Ishikawa (cell line): ENCODE data around the gene CHST15.

Experiments
- CEBPB ChIP-seq: IDR thresholded peaks from 2 replicates; pipeline ENCODE4 v1.6.1; 2012
- CREB1 ChIP-seq: IDR thresholded peaks from 2 replicates; pipeline ENCODE4 v1.6.1; 2012; ENCODE audit warnings: low read depth
- EGR1 ChIP-seq: IDR thresholded peaks from 2 replicates; pipeline ENCODE4 v1.6.1; 2012
- EP300 ChIP-seq: IDR thresholded peaks from 2 replicates; pipeline ENCODE4 v1.6.1; 2012; ENCODE audit warnings: borderline replicate concordance
- FOXM1 ChIP-seq: IDR thresholded peaks from 2 replicates; pipeline ENCODE4 v1.6.1; 2012; ENCODE audit warnings: low read depth, borderline replicate concordance
- NFIC ChIP-seq: IDR thresholded peaks from 2 replicates; pipeline ENCODE4 v1.6.1; 2012
- RAD21 ChIP-seq: IDR thresholded peaks from 2 replicates; pipeline ENCODE4 v1.6.1; 2012; ENCODE audit warnings: low read depth
- TAF1 ChIP-seq: IDR thresholded peaks from 2 replicates; pipeline ENCODE4 v1.6.1; 2012; ENCODE audit warnings: low read depth, mild to moderate bottlenecking
- TCF12 ChIP-seq: IDR thresholded peaks from 2 replicates; pipeline ENCODE4 v1.6.1; 2012; ENCODE audit warnings: low read depth
- TEAD4 ChIP-seq: IDR thresholded peaks from 2 replicates; pipeline ENCODE4 v1.6.1; 2012
- YY1 ChIP-seq: IDR thresholded peaks from 2 replicates; pipeline ENCODE4 v1.6.1; 2012; ENCODE audit warnings: low read depth
- ZBTB7A ChIP-seq: IDR thresholded peaks from 2 replicates; pipeline ENCODE4 v1.6.1; 2012; ENCODE audit warnings: low read depth
- TF ChIP-seq, protein P1 (sequence below): IDR thresholded peaks from 2 replicates; pipeline ENCODE4 v1.6.1; 2012; ENCODE audit warnings: low read depth, mild to moderate bottlenecking
- TF ChIP-seq, protein P2 (sequence below): IDR thresholded peaks from 2 replicates; pipeline ENCODE4 v1.6.1; 2012
- TF ChIP-seq, protein P3 (sequence below): IDR thresholded peaks from 2 replicates; pipeline ENCODE4 v1.6.1; 2012

CHST15 gene

DNA sequence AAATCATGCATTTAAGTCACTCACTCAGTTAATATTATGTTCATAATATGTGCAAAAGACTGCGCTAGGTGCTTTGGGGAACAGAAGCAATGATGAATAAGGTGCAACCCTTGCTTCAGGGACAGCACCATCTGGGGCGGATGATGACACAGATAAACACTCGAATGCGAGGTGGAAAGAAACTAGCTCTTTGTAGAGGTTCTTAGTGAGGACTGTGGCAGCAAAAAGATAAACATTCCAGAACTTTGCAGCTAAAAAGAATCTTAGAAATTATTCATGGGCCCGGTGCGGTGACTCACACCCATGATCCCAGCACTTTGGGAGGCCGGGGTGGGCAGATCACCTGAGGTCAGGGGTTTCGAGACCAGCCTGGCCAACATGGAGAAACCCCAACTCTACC is 29.8 kb upstream of the CHST15 start:
- TF ChIP-seq, protein P1, sequence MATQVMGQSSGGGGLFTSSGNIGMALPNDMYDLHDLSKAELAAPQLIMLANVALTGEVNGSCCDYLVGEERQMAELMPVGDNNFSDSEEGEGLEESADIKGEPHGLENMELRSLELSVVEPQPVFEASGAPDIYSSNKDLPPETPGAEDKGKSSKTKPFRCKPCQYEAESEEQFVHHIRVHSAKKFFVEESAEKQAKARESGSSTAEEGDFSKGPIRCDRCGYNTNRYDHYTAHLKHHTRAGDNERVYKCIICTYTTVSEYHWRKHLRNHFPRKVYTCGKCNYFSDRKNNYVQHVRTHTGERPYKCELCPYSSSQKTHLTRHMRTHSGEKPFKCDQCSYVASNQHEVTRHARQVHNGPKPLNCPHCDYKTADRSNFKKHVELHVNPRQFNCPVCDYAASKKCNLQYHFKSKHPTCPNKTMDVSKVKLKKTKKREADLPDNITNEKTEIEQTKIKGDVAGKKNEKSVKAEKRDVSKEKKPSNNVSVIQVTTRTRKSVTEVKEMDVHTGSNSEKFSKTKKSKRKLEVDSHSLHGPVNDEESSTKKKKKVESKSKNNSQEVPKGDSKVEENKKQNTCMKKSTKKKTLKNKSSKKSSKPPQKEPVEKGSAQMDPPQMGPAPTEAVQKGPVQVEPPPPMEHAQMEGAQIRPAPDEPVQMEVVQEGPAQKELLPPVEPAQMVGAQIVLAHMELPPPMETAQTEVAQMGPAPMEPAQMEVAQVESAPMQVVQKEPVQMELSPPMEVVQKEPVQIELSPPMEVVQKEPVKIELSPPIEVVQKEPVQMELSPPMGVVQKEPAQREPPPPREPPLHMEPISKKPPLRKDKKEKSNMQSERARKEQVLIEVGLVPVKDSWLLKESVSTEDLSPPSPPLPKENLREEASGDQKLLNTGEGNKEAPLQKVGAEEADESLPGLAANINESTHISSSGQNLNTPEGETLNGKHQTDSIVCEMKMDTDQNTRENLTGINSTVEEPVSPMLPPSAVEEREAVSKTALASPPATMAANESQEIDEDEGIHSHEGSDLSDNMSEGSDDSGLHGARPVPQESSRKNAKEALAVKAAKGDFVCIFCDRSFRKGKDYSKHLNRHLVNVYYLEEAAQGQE, result no peak
- TF ChIP-seq TAF1, result no peak
- TF ChIP-seq FOXM1, result no peak
- no peak for TF ChIP-seq TEAD4

DNA sequence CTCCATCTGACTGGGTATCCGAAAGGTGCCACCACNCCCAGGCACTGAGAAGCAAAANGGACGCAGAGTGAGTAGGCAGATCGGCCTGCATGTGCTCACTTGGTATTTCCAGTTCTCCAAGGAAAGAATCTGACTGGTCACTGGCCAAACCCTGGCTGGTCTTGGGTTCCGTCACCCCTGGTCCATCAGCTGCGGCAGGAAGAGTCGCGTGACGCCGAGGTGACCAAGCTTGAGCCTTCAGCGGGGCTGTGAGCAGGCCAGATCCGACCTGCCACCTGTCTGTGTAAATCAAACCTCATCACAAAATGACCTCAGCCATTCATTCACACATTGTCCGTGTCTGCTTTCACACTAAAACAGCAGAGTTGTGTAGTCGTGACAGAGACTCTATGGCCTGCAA is 28.8 kb upstream of the CHST15 start:
- no peak for TF ChIP-seq CEBPB
- no peak for TF ChIP-seq TEAD4
- no peak for TF ChIP-seq EGR1
- no peak for TF ChIP-seq ZBTB7A
- no peak for TF ChIP-seq TAF1
- no peak for TF ChIP-seq YY1
- TF ChIP-seq, protein P2, sequence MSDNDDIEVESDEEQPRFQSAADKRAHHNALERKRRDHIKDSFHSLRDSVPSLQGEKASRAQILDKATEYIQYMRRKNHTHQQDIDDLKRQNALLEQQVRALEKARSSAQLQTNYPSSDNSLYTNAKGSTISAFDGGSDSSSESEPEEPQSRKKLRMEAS, result no peak
- TF ChIP-seq, protein P1, result no peak
- no peak for TF ChIP-seq RAD21
- no peak for TF ChIP-seq NFIC
- TF ChIP-seq FOXM1, result no peak
- TF ChIP-seq, protein P3, sequence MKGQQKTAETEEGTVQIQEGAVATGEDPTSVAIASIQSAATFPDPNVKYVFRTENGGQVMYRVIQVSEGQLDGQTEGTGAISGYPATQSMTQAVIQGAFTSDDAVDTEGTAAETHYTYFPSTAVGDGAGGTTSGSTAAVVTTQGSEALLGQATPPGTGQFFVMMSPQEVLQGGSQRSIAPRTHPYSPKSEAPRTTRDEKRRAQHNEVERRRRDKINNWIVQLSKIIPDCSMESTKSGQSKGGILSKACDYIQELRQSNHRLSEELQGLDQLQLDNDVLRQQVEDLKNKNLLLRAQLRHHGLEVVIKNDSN, result no peak
- no peak for TF ChIP-seq CREB1
- TF ChIP-seq EP300, result no peak
- TF ChIP-seq TCF12, result no peak

DNA sequence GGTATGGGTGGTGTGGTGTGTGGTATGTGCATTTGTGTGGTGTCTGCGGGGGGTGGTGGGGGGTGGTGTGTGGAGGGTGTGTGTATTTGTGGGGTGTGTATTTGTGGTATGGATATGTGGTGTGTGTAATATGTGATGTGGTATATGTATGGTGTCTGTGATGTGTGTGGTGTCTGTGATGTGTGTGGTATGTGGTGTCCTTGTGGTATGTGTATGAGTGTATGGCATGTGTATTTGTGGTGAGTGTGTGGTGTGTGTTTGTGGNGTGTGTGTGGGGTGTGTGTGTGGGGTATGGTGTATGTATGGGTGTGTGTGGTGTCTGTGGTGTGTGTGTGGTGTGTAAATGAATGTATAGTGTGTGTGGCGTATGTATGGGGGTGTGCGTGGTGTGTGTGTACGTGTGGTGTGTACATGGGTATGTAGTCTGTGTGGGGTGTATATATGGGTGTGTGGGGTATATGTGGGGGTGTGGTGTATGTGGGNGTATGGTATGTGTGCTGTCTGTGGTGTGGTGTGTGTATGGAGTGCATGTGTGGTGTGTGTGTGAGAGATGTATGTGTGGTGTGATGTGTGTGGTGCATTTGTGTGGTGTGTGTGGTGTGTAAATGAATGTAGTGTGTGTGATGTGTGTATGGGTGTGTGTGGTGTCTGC is 27.1 kb upstream of the CHST15 start:
- TF ChIP-seq YY1, result no peak
- no peak for TF ChIP-seq TAF1
- no peak for TF ChIP-seq TEAD4
- no peak for TF ChIP-seq RAD21
- no peak for TF ChIP-seq EP300
- TF ChIP-seq, protein P2, result no peak
- TF ChIP-seq TCF12, result no peak

DNA sequence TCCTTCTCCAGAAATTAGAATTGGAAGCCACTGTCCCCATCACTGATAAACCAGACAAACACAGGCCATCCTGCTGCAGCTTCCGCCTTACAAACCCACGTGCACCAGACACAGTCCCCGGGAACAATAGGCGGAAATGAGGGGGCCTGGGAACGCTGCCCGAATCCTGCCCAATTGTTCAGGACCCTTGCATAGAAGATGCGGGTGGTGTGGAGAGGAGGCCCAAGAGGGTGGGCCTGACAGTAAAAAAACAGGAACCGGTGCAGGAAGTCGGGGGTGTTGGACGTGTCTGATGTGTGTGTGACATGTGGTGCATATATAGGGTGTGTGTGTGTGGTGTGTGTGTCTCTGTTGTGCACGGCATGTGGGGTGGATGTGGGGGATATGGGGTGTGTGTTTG is 26.5 kb upstream of the CHST15 start:
- TF ChIP-seq TEAD4 (no peak), NFIC (no peak), YY1 (no peak), ZBTB7A (no peak), EP300 (no peak), TCF12 (no peak), FOXM1 (no peak), CREB1 (no peak), CEBPB (no peak), EGR1 (no peak), TAF1 (no peak)
- TF ChIP-seq, protein P1, result no peak
- TF ChIP-seq, protein P2, result no peak
- TF ChIP-seq, protein P3, result no peak
